HepG2 (cell line): ENCODE results near the gene TTC6. TPM values are rescaled to one million over a fixed set of nuclear protein-coding genes. Genes with fewer than 3 reads are reported as not detected.

Experiments
- ELF1 ChIP-seq: sonication (generic); formaldehyde crosslinking; IDR thresholded peaks from 2 replicates; pipeline ENCODE4 v1.4.0; 2020; ENCODE audit warnings: missing genetic modification reagents
- HBP1 ChIP-seq: IDR thresholded peaks from 2 replicates; pipeline ENCODE4 v1.6.1; 2016; ENCODE audit warnings: low read depth, control low read depth
- KLF15 ChIP-seq: sonication (generic); formaldehyde crosslinking; IDR thresholded peaks from 2 replicates; pipeline ENCODE4 v1.8.1; 2023; ENCODE audit warnings: borderline replicate concordance, mild to moderate bottlenecking, inconsistent platforms, missing genetic modification reagents, mixed read lengths
- KMT2B ChIP-seq: IDR thresholded peaks from 2 replicates; pipeline ENCODE4 v1.6.1; 2016; ENCODE audit warnings: missing genetic modification reagents, missing compliant biosample characterization
- NFRKB ChIP-seq: fragments of 450-650 bp; IDR thresholded peaks from 2 replicates; pipeline ENCODE4 v1.6.1; 2017
- NR2F6 ChIP-seq, 2 experiments: IDR thresholded peaks; 2 replicates each; pipeline ENCODE4 v1.6.1; 2016; ENCODE audit warnings: antibody characterized with exemption in 1 of 2, mild to moderate bottlenecking in 1 of 2
- SAP130 ChIP-seq: IDR thresholded peaks from 2 replicates; pipeline ENCODE4 v1.6.1; 2016; ENCODE audit warnings: low read depth
- SMAD1 ChIP-seq: sonication (generic); formaldehyde crosslinking; IDR thresholded peaks from 2 replicates; pipeline ENCODE4 v1.4.0; 2020; ENCODE audit warnings: missing genetic modification reagents, low read depth, mild to moderate bottlenecking, borderline replicate concordance
- SMARCC2 ChIP-seq: fragments of 450-650 bp; IDR thresholded peaks from 2 replicates; pipeline ENCODE4 v1.6.1; 2017; ENCODE audit warnings: antibody characterized with exemption, mild to moderate bottlenecking
- SOX6 ChIP-seq, 2 experiments: fragments of 450-650 bp in 1 of 2; sonication (generic) in 1 of 2; formaldehyde crosslinking in 1 of 2; IDR thresholded peaks; 2 replicates each; pipeline versions ENCODE4 v1.4.0 to v1.6.1; 2017 to 2020; ENCODE audit warnings: antibody characterized with exemption in 1 of 2, mild to moderate bottlenecking in 1 of 2, missing genetic modification reagents in 1 of 2
- USF2 ChIP-seq, 2 experiments: sonication (generic) in 1 of 2; formaldehyde crosslinking in 1 of 2; IDR thresholded peaks; 2 replicates each; pipeline versions ENCODE4 v1.5.1 to v1.6.1; 2011 to 2020; ENCODE audit warnings: borderline replicate concordance in 1 of 2, low read depth in 1 of 2, low read length in 1 of 2, mild to moderate bottlenecking in 1 of 2, missing genetic modification reagents in 1 of 2, moderate library complexity in 1 of 2
- ZBTB20 ChIP-seq: sonication (generic); formaldehyde crosslinking; IDR thresholded peaks from 2 replicates; pipeline ENCODE4 v1.8.1; 2023; ENCODE audit warnings: missing genetic modification reagents, low read depth, mild to moderate bottlenecking, borderline replicate concordance
- ZMYM2 ChIP-seq: sonication (generic); formaldehyde crosslinking; IDR thresholded peaks from 2 replicates; pipeline ENCODE4 v1.8.0; 2022; ENCODE audit warnings: mild to moderate bottlenecking, missing genetic modification reagents
- ZNF253 ChIP-seq: sonication (generic); formaldehyde crosslinking; IDR thresholded peaks from 2 replicates; pipeline ENCODE4 v1.8.0; 2022; ENCODE audit warnings: mild to moderate bottlenecking, missing genetic modification reagents, borderline replicate concordance
- ZNF547 ChIP-seq: sonication (generic); formaldehyde crosslinking; IDR thresholded peaks from 2 replicates; pipeline ENCODE4 v1.5.1; 2020; ENCODE audit warnings: mild to moderate bottlenecking, missing genetic modification reagents
- ZNF672 ChIP-seq: sonication (generic); formaldehyde crosslinking; IDR thresholded peaks from 2 replicates; pipeline ENCODE4 v1.8.1; 2022; ENCODE audit warnings: missing genetic modification reagents
- ZNF772 ChIP-seq: sonication (generic); formaldehyde crosslinking; IDR thresholded peaks from 2 replicates; pipeline ENCODE4 v1.5.0; 2020; ENCODE audit warnings: mild to moderate bottlenecking, missing genetic modification reagents
- polyA plus RNA-seq, 8 experiments: library from polyadenylated mRNA; depleted of rRNA in 3 of 8; stranded (reverse) in 7 of 8; unstranded in 1 of 8; fragments of >200 nt; fragmentation: Illumina TruSeq in 4 of 8; extraction: Trizol in 4 of 8; gene quantifications; 2 replicates each; pipeline versions ENCODE4 v1.2.1 to v1.2.3, GENCODE V29; 2011 to 2016; ENCODE audit warnings: low read depth in 4 of 8, missing spikeins in 1 of 8, mixed read lengths in 1 of 8; ENCODE audit not compliant: insufficient read depth in 1 of 8
- total RNA-seq, 5 experiments: library from RNA; depleted of rRNA; stranded (reverse); fragments of >200 nt; fragmentation: Illumina TruSeq; extraction: Trizol; gene quantifications; 2 replicates each; pipeline ENCODE4 v1.2.3, GENCODE V29; 2016; ENCODE audit warnings: low read depth in 1 of 5
- TF ChIP-seq, protein P1 (sequence below): sonication (generic); formaldehyde crosslinking; IDR thresholded peaks from 2 replicates; pipeline ENCODE4 v1.4.0; 2020; ENCODE audit warnings: missing genetic modification reagents
- TF ChIP-seq, protein P2 (sequence below): fragments of 450-650 bp; IDR thresholded peaks from 2 replicates; pipeline ENCODE4 v1.6.1; 2017
- TF ChIP-seq, protein P3 (sequence below): sonication (generic); formaldehyde crosslinking; IDR thresholded peaks from 2 replicates; pipeline ENCODE4 v1.4.0; 2020; ENCODE audit warnings: missing genetic modification reagents

TTC6 gene
- total and polyA plus RNA-seq, 2 of the 13 experiments (the other 11 are each of a cell fraction or from before 2014, with no cell fraction given), result 9.3 to 27.4 TPM

GRCh38 chr14:37615582-37616289, 20.3 kb downstream of the TTC6 start (continued):
- TF ChIP-seq, protein P1, sequence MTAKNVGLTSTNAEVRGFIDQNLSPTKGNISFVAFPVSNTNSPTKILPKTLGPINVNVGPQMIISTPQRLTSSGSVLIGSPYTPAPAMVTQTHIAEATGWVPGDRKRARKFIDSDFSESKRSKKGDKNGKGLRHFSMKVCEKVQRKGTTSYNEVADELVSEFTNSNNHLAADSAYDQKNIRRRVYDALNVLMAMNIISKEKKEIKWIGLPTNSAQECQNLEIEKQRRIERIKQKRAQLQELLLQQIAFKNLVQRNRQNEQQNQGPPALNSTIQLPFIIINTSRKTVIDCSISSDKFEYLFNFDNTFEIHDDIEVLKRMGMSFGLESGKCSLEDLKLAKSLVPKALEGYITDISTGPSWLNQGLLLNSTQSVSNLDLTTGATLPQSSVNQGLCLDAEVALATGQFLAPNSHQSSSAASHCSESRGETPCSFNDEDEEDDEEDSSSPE (CRISPR knock-in tag), result no peak
- TF ChIP-seq, protein P2, sequence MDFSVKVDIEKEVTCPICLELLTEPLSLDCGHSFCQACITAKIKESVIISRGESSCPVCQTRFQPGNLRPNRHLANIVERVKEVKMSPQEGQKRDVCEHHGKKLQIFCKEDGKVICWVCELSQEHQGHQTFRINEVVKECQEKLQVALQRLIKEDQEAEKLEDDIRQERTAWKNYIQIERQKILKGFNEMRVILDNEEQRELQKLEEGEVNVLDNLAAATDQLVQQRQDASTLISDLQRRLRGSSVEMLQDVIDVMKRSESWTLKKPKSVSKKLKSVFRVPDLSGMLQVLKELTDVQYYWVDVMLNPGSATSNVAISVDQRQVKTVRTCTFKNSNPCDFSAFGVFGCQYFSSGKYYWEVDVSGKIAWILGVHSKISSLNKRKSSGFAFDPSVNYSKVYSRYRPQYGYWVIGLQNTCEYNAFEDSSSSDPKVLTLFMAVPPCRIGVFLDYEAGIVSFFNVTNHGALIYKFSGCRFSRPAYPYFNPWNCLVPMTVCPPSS, result no peak
- no peak for TF ChIP-seq ZBTB20 (CRISPR knock-in tag)
- TF ChIP-seq, protein P3, sequence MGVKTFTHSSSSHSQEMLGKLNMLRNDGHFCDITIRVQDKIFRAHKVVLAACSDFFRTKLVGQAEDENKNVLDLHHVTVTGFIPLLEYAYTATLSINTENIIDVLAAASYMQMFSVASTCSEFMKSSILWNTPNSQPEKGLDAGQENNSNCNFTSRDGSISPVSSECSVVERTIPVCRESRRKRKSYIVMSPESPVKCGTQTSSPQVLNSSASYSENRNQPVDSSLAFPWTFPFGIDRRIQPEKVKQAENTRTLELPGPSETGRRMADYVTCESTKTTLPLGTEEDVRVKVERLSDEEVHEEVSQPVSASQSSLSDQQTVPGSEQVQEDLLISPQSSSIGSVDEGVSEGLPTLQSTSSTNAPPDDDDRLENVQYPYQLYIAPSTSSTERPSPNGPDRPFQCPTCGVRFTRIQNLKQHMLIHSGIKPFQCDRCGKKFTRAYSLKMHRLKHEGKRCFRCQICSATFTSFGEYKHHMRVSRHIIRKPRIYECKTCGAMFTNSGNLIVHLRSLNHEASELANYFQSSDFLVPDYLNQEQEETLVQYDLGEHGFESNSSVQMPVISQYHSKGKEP (CRISPR knock-in tag), result no peak
- TF ChIP-seq SAP130 (CRISPR knock-in tag), result 0 out of 2 replicates have a peak, but pooled peaks have one; percentile 9
- no peak for TF ChIP-seq SMARCC2
- 0 out of 2 replicates have a peak, but pooled peaks have one; percentile 53 for TF ChIP-seq SOX6 (IDR thresholded peaks at IDR 0.05)
- TF ChIP-seq SOX6 (CRISPR knock-in tag; IDR thresholded peaks at IDR 0.05), result no peak
- no peak for TF ChIP-seq ELF1 (CRISPR knock-in tag)
- no peak for TF ChIP-seq ZNF253 (CRISPR knock-in tag)
- TF ChIP-seq KMT2B (CRISPR knock-in tag), result 0 out of 2 replicates have a peak, but pooled peaks have one; percentile 16
- no peak for TF ChIP-seq ZNF547 (CRISPR knock-in tag)
- TF ChIP-seq HBP1, result no peak
- TF ChIP-seq ZMYM2 (CRISPR knock-in tag), result peak; percentile 67; the same call in 1 of the 2 replicates
- no peak for TF ChIP-seq ZNF672 (CRISPR knock-in tag)
- no peak for TF ChIP-seq ZNF772 (CRISPR knock-in tag)
- TF ChIP-seq NR2F6 (IDR thresholded peaks at IDR 0.05), result 0 out of 2 replicates have a peak, but pooled peaks have one; percentile 17
- no peak for TF ChIP-seq NR2F6 (CRISPR knock-in tag; IDR thresholded peaks at IDR 0.05)
- no peak for TF ChIP-seq USF2 (IDR thresholded peaks at IDR 0.05; ENCODE audit: low read depth, low read length)
- TF ChIP-seq USF2 (CRISPR knock-in tag; IDR thresholded peaks at IDR 0.05; ENCODE audit: borderline replicate concordance), result no peak
- TF ChIP-seq SMAD1 (CRISPR knock-in tag), result no peak
- no peak for TF ChIP-seq KLF15 (CRISPR knock-in tag)
- no peak for TF ChIP-seq NFRKB
